Stimulated activated naive CD8-positive, alpha-beta T cell treated with anti-CD3 and anti-CD28 coated beads, Interleukin-15, amount 100 ng/mL, for 72 hours (primary cell): Measurements from ENCODE around the gene HMMR.

Source experiments
- ATAC-seq: fragments of 150-1000 bp; cut with Tn5 transposase; 2 replicates; pipeline ENCODE4 v1.10.0; 2021; ENCODE audit warnings: mild to moderate bottlenecking, moderate library complexity
- DNase-seq, 2 donors: peaks; one replicate each; pipeline ENCODE4 v3.0.0; 2021 to 2022
- H3K27ac Mint-ChIP-seq, 2 donors: one replicate each; pipeline ENCODE4 v1.8.0; 2022; ENCODE audit warnings: mild to moderate bottlenecking in 2 of 2, mixed read lengths in 2 of 2, moderate library complexity in 2 of 2
- H3K27me3 Mint-ChIP-seq: one replicate; pipeline ENCODE4 v1.8.0; 2022; ENCODE audit warnings: mixed read lengths
- H3K4me1 Mint-ChIP-seq: one replicate; pipeline ENCODE4 v1.8.0; 2022; ENCODE audit warnings: mild to moderate bottlenecking, mixed read lengths
- H3K4me3 Mint-ChIP-seq, 2 donors: one replicate each; pipeline ENCODE4 v1.8.0; 2022; ENCODE audit warnings: mild to moderate bottlenecking in 2 of 2, mixed read lengths in 2 of 2, moderate library complexity in 1 of 2
- H3K9me3 Mint-ChIP-seq, 2 donors: one replicate each; pipeline ENCODE4 v1.8.0; 2022; ENCODE audit warnings: mixed read lengths in 2 of 2

The HMMR gene

DNA sequence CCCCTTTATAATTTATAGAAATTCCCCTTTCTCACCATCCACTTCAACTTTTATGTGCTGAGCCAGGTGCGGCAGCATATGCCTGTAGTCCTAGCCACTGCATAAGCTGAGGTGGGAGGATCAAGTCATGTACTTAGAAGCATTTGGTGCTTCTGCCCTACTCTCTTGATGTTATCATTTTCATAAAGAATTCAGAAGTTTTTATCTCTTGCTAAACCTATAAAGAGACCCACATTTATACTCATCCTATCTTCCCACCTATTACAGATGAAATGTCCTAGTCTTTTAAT, 18.5 kb downstream of the HMMR start:
- Mint-ChIP-seq H3K4me3 (no peak overlapping the region), H3K27ac (no peak overlapping the region), H3K9me3 (no peaks in the 10 kb centered on the region), H3K27me3 (no peaks in the 10 kb centered on the region), H3K4me1 (no peaks in the 10 kb centered on the region)
- ATAC-seq (no peak), DNase-seq (no peak)

DNA sequence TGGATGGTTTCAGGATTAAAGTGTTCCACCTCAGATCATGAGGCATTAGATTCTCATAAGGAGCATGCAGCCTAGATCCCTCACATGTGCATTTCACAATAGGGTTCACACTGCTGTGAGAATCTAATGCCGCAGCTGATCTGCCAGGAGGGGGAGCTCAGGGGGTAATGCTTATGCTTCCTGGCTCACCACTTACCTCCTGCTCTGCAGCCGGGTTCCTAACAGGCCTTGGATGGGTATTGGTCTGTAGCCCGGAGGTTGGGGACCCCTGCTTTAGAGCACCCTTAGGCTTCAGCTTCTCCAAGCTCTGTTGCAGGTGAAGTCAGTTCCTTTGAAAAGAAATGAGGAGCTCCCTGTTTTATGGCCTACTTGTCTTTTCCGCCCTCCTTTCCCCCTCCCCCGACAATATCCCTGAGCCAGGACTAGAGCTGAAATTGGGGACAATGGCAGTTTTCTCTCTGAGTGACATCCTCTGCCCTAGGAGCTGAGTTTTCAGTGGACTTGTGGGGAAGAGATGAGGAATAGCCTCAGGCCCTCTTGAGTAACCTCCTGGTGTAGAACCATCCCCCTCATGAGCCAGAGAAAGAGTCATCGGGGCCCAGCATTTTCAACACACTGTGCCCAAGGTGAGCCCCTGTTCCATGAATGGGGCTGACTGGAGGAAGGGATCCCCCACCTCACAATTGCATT, 28.8 kb downstream of the HMMR start:
- DNase-seq (no peak), ATAC-seq (no peak)
- H3K9me3 Mint-ChIP-seq: no peaks in the 10 kb centered on the region
- H3K4me1 Mint-ChIP-seq: no peaks in the 10 kb centered on the region
- no peak overlapping the region for H3K4me3 Mint-ChIP-seq
- H3K27me3 Mint-ChIP-seq: no peaks in the 10 kb centered on the region
- H3K27ac Mint-ChIP-seq: peak overlapping the region in 1 of 2 donors; percentile 42

DNA sequence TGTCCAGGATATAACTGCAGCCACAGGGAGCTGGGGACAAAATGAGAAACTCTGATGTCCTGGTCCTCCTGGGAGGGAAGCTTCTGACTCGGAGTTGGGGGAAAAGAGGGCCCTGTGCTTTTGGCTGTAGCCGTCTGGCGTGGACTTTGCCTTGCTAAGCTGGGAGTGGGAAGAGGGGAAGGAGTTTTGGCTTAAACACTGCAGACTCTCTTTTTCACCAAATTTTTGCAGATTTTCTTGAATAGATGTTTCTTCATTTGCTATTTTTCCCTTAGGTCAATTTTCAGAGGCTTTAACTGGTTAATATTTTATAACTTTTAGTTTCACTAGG, 29.3 kb downstream of the HMMR start:
- H3K9me3 Mint-ChIP-seq: no peaks in the 10 kb centered on the region
- no peak overlapping the region for H3K4me3 Mint-ChIP-seq
- H3K27ac Mint-ChIP-seq: no peak overlapping the region
- H3K4me1 Mint-ChIP-seq: no peaks in the 10 kb centered on the region
- ATAC-seq: no peak
- H3K27me3 Mint-ChIP-seq: no peaks in the 10 kb centered on the region
- no peak for DNase-seq

DNA sequence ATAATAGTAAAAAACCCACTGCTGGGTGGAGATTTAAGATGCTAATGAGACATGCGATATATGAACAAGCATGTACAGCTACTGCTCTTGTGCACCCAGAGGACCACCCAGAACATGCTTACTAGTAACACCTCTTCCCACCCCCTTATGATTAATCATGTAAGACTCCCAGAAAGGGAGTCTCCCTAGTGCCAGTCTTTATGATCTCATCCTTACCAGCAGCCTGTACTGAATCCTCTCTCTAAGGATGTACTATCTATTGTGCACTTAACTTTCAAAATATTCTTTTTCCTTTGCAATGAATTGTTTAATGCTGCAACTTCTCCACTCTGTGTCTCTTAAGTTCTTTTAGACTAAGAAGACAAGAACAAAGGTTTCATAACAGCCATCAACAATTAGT, 35.9 kb downstream of the HMMR start:
- Mint-ChIP-seq H3K27ac (no peak overlapping the region), H3K4me1 (no peaks in the 10 kb centered on the region), H3K9me3 (peaks cover 0 to 4% of the 10 kb centered on the region in 2 donors), H3K27me3 (no peaks in the 10 kb centered on the region), H3K4me3 (no peak overlapping the region)
- DNase-seq (no peak), ATAC-seq (no peak)

DNA sequence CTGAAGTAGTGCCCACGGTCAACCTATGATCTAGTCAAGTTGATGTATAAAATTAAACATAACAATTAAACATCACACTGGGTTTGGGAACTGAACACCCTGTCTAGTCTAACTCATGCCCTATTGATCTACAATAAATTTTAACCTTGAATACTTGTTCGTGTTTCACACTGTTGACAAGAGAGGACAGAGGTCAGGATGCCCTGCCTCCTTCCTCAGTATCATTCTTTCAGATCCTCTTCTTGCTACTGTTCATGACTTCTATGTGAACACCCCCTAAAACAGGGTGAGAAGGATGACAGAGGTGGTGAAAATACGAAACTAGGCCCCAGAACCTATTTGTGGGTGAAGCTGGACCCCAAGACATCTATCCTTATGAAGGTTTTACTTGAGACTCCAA, 36.9 kb downstream of the HMMR start:
- Mint-ChIP-seq H3K4me1 (no peaks in the 10 kb centered on the region), H3K27me3 (no peaks in the 10 kb centered on the region), H3K9me3 (peaks cover 0 to 4% of the 10 kb centered on the region in 2 donors), H3K27ac (no peak overlapping the region), H3K4me3 (no peak overlapping the region)
- ATAC-seq (no peak), DNase-seq (no peak)

DNA sequence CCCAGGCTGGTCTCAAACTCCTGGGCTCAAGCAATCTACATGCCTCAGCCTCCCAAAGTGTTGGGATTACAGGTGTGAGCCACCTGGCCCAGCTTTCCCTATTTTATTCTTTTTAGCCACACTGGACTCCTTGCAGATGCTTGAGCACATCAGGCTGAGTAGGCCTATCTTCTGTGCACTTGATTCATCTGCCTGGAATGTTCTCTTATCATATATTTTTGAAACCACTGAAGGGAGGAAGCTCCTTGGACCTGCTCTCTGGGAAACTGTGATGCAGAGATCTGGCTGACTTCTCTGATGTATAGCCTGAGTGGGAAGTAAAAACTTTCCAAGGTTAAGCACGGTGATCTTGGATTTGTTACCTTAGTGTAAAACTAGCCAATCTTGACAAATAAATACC, 38.5 kb downstream of the HMMR start:
- H3K9me3 Mint-ChIP-seq: peaks cover 0 to 4% of the 10 kb centered on the region in 2 donors
- H3K4me1 Mint-ChIP-seq: peaks cover 8% of the 10 kb centered on the region
- no peak overlapping the region for H3K27ac Mint-ChIP-seq
- no peaks in the 10 kb centered on the region for H3K27me3 Mint-ChIP-seq
- no peak for DNase-seq
- ATAC-seq: no peak
- H3K4me3 Mint-ChIP-seq: no peak overlapping the region

DNA sequence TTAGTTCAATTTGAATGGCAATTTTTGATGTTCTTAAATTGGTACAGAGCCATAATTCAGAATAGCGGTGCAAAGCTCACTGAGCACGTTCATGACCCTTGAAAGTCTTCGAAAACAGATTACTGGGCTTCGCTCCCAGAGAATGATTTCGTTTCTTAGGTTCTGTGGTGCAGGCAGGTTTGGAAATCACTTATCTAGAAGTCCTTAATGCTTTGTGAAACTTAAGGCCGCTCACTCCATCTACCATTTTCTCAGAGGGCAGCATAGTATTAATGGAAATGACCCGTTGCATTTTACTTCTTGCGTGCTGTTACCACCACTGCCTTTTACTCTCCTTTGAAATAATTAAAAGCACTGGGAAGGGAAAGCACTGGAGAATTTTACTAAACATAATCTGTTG, 42.1 kb downstream of the HMMR start:
- no peak for DNase-seq
- Mint-ChIP-seq H3K9me3 (no peaks in the 10 kb centered on the region), H3K4me1 (peaks cover 10% of the 10 kb centered on the region), H3K27ac (peak overlapping the region in 1 of 2 donors; percentile 98), H3K4me3 (peak overlapping the region; percentile 85 to 95), H3K27me3 (no peaks in the 10 kb centered on the region)
- no peak for ATAC-seq

DNA sequence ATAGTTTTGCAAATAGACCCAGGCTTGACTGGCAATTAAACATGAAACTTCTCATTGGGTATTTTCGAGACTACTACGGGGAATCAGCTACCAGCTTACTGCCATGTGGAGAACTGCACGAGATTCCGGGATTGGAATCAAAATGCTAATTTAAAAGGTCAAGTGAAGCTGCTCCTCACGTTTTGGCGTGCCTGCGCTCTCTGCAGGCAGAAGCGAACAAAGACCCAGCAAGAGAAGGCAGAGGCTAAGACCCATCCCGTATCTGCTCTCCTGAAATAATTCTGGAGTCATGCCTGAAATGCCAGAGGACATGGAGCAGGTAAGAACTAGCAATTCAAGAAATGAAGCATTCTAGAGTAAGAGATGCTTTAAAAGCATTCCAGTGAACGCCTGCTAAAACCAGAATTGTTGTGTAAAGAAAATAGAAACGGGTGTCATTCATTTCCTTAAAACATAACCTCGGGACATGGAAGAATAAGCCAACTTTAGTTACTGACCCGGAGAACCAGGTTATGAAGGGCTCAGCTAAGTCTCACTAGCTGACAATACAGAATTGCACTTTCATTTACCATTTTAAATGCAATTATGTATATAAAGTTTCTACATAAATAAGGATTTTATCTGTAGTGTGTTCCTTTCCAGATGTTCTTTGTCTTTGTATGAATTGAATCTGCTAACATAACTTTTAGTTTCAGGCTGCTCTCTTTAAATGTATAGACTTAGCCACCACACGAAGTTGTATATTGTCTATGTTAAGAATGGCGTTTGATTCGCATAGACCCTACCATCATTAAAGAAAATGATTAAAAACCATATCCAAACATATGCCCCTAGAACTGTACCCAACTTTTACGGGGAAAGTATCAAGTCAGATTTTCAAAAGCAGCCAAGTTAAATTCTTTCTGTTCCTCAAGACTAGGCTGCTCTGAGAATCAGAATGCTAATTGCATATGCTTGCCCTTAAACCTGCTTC, 43.0 kb downstream of the HMMR start:
- Mint-ChIP-seq H3K4me3 (peak overlapping the region; percentile 91 to 95), H3K4me1 (peaks cover 18% of the 10 kb centered on the region)
- ATAC-seq: no peak

DNA sequence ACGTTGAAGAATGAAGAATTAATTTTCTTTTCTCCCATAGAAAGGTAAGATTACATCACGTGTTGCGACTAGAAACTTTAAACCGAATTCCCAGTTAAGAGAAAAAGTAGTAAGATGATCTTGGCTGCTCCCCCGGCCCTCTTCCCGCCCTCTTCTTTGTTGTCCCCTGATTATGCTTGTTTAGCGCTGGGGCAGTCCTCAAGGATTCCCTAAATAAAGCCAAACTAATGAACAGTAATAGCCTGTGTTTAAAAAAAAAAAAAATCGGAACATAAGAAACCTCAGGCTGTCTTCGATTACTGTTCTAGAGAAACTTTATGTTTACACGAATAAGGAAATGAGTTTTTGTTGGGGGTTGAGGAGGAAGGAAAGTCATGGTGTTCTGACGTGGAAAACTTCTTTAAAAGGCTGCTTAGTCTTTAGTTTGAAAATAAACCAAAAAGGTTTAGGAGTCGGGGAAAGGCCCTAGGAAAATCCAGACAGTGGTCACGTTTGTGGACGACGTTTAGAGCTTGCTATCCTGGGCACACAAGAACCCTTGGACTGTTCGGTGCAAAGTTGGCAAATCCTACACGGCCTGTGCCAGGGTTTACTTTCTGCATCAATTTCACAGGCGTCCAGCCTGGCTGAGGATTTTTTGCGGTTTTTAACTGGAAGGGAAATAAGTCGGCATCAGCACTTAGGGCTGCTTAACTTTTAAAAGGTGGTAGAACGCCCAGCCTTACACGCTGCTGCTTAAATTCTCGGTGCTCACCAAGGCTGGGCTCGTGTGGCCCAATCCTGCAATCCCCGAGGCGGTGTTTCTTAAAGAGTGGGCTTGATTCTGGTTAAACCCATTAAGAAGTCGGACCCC, 43.9 kb downstream of the HMMR start:
- Mint-ChIP-seq H3K4me1 (peaks cover 24% of the 10 kb centered on the region), H3K27me3 (no peaks in the 10 kb centered on the region), H3K9me3 (no peaks in the 10 kb centered on the region), H3K4me3 (peak overlapping the region; percentile 91 to 95), H3K27ac (peak overlapping the region; percentile 98)
- ATAC-seq (no peak), DNase-seq (peak; percentile 21 to 38)

More for the DNA sequence above, 43.0 kb downstream of the HMMR start:
- Mint-ChIP-seq H3K27ac (peak overlapping the region; percentile 98), H3K27me3 (no peaks in the 10 kb centered on the region), H3K9me3 (no peaks in the 10 kb centered on the region)
- DNase-seq: peak; percentile 13 to 33

DNA sequence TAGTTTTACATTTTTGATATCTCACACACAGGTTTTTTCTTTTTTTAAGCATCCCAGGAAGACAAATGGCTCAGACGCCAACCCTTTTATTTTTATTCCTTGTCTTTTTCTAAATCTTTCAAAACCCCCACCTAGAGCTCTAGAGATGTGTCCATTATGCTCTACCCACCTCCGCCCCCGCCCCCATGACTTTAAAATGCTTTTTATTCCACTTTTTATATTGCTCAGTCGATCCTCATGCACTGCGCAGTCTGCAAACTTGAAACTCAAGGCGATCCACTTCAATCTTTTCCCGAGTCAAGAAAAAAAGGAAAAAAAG, 44.6 kb downstream of the HMMR start:
- DNase-seq (no peak), ATAC-seq (peak; percentile 5)
- no peaks in the 10 kb centered on the region for H3K27me3 Mint-ChIP-seq
- peak overlapping the region; percentile 91 to 95 for H3K4me3 Mint-ChIP-seq
- H3K9me3 Mint-ChIP-seq: no peaks in the 10 kb centered on the region
- H3K27ac Mint-ChIP-seq: peak overlapping the region; percentile 98
- H3K4me1 Mint-ChIP-seq: peaks cover 24% of the 10 kb centered on the region

DNA sequence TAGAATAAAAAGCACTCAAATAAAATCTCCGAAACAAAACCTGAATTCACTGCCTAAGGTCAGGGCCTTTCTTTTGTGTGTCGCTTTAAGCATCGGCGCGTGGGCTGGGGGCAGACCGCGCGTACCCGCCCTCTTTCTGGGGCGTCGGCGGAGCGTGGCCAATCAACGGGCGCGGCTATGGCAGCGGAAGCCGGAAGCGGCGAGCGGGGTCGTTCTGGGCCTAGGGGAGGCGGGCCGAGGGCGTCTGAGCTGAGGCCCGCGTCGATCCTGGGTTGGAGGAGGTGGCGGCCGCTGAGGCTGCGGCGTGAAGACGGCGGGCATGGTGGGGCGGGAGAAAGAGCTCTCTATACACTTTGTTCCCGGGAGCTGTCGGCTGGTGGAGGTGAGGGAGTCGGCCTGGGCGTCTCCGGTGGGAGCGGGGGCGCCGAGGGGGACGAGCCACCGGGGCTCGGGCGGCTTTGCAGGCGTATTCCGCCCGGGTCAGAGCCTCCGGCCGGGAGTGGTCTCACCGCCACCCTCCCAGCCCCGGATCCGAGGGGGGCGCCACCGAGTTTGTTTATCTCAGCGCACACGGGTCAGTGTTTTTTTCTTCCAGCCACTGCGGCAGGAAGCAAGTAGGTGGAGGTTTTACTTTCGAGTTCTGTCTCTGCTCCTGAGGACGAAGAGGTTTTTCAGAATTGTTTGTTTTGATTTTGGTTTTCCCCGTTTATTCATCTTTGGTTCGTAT, 45.1 kb downstream of the HMMR start, which contains the start of gene MAT2B:
TSS of gene MAT2B (plus strand) at position 252 of the 727 bp plus-strand sequence. CDS start at position 320, 68 bp downstream.
- H3K27ac Mint-ChIP-seq: peak within 1 kb of the TSS; percentile 98
- peak; percentile 95 to 97 for DNase-seq
- H3K9me3 Mint-ChIP-seq: no peaks in the 10 kb centered on the region
- peak; percentile 92 for ATAC-seq
- peak within 1 kb of the TSS; percentile 91 to 95 for H3K4me3 Mint-ChIP-seq
- H3K4me1 Mint-ChIP-seq: peaks cover 26% of the 10 kb centered on the region
- H3K27me3 Mint-ChIP-seq: no peaks in the 10 kb centered on the region

DNA sequence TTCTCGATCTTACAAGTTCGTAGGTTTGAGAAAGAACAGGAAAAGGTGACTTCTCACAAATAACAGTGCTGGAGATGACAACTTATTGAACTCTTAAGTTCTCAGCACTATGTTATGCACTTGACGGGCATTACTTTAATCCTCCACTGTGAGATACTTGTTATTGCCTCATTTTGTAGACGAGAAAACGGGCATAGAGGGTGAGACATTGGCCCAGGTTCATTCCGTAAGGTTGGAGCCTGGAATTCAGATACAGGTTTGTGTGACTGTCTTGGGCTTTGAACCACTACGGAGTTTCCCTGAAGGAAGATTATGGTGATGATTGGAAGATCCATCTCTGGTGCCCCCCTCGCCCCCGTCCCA, 45.6 kb downstream of the HMMR start:
- H3K4me3 Mint-ChIP-seq: peak overlapping the region; percentile 91 to 95
- H3K27me3 Mint-ChIP-seq: no peaks in the 10 kb centered on the region
- DNase-seq (peak in 1 of 2 donors; percentile 24), ATAC-seq (peak; percentile 58)
- no peaks in the 10 kb centered on the region for H3K9me3 Mint-ChIP-seq
- H3K27ac Mint-ChIP-seq: peak overlapping the region; percentile 98
- H3K4me1 Mint-ChIP-seq: peaks cover 31% of the 10 kb centered on the region

DNA sequence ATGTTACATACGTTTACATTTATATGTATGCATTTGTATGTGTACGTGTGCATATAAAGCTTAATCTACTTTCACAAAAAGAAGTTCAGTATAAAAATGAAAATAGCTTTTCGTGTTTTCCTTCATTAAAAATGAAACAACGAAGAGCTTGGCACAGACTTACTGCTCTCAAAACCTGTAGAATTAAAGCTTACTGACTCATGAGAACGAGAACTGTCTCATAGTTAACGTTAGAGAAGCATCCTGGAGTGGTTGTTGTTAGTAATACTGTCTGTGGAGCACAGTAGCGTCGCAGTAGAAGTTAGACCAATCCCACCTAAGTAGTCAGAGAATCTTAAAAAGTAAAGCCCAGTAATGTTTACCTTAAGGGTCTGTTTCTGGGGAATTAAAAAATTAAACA, 46.3 kb downstream of the HMMR start:
- Mint-ChIP-seq H3K4me3 (peak overlapping the region; percentile 91 to 95), H3K9me3 (no peaks in the 10 kb centered on the region), H3K27me3 (no peaks in the 10 kb centered on the region), H3K4me1 (peaks cover 32% of the 10 kb centered on the region), H3K27ac (peak overlapping the region; percentile 98)
- DNase-seq (peak in 1 of 2 donors; percentile 15), ATAC-seq (peak; percentile 20)

DNA sequence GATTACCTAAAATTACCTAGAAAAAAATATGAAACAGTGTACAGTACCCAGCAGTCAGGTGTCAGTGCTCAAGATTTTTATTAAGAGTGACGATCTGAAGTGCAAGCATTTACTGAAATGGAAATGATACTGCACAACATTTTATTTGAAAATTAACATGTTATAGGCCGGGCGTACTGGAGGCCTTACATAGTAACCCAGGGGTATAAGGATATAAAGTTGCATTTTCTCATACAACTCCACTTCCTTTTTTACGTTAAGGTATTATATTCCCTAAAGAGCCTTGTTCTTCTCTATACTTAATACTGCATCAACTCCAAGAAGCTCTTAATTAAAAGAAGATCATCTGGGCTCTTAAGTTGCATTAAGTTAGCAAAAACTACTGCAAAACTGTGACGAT, 48.3 kb downstream of the HMMR start:
- DNase-seq (no peak), ATAC-seq (no peak)
- H3K4me3 Mint-ChIP-seq: peak overlapping the region; percentile 83 to 95
- H3K27me3 Mint-ChIP-seq: no peaks in the 10 kb centered on the region
- no peaks in the 10 kb centered on the region for H3K9me3 Mint-ChIP-seq
- peak overlapping the region; percentile 83 to 96 for H3K27ac Mint-ChIP-seq
- peaks cover 36% of the 10 kb centered on the region for H3K4me1 Mint-ChIP-seq

DNA sequence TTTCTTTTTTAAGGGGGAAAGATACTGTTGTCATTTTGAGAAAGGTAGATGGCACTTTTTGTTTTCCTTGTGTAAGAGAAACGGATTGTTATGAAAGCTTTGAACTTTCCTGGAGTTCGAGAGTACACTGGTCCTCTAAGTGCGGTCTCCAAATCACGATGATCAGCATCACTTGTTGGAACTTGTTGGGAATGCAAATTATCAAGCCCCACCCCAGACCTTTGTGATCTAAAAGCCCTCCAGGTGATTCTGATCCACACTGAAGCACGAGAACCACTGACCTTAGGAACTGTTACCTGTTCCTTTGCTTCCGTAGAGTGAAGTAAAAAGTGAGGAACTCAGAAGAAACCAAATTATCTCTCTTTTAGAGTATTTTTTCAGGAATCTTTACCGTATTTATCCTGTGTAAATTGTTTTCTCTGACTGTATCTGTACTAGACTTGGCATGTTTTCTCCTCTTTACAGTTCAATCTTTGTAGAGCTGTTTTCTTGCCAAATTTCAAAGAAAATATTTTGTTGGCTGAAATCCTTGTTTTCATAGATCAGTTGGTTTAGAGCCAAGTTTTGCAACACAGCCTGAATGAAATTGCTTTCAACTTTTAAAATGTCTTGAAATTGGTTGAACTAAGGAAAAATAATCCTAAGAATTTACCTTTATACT, 49.0 kb downstream of the HMMR start:
- ATAC-seq: no peak
- Mint-ChIP-seq H3K4me3 (peak overlapping the region; percentile 83 to 95), H3K27ac (peak overlapping the region; percentile 63 to 84), H3K27me3 (no peaks in the 10 kb centered on the region), H3K4me1 (peaks cover 36% of the 10 kb centered on the region), H3K9me3 (no peaks in the 10 kb centered on the region)
- no peak for DNase-seq
